Fibroblast of the aortic adventitia (primary cell): Measurements from ENCODE around the gene DGCR6L. TPM values are rescaled to one million over a fixed set of nuclear protein-coding genes. Genes with fewer than 3 reads are reported as not detected.
"Not testable (repeated sequence)": the region's sequence is repeated elsewhere in the genome, so short reads cannot be mapped to it uniquely, and the experiment has no call there.

Experiments used
- DNase-seq: peaks from one replicate; pipeline ENCODE4 v3.0.0-alpha.2; 2010; ENCODE audit warnings: low read depth
- H3K4me3 ChIP-seq: 2 replicates; pipeline ENCODE4 v1.5.1; 2011; ENCODE audit warnings: low read depth, mild to moderate bottlenecking, control low read depth, low read length, moderate library complexity
- total RNA-seq: library from RNA; depleted of rRNA; stranded (reverse); fragments of >200 nt; gene quantifications from 2 replicates; pipeline ENCODE4 v1.2.3, GENCODE V29; 2012; ENCODE audit warnings: low replicate concordance
- TF ChIP-seq, protein P1 (sequence below): IDR thresholded peaks from 2 replicates; pipeline ENCODE4 v1.5.1; 2011; ENCODE audit warnings: mild to moderate bottlenecking, low read length, control low read depth, inconsistent platforms; ENCODE audit not compliant: insufficient read depth

DGCR6L gene
- total RNA-seq, 1 donor: 58.2 TPM

DNA sequence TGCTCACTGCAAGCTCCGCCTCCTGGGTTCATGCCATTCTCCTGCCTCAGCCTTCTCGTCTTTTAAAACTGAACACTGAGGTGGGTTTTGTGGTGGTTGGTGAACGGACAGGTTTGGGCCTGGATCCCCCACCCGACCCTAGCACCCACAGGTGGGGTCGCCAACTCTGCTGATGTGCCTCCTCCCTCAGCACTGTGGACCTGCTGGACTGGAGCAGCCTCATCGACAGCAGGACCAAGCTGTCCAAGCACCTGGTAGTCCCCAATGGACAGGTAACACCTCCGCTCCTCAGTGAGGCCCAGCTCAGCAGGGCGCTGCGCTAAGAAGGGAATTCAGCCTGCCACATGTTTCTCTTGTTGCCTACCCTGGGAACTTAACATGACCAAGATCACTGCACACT lies 15.2 kb downstream of the DGCR6L start:
- no peak overlapping the region for H3K4me3 ChIP-seq
- TF ChIP-seq, protein P1, sequence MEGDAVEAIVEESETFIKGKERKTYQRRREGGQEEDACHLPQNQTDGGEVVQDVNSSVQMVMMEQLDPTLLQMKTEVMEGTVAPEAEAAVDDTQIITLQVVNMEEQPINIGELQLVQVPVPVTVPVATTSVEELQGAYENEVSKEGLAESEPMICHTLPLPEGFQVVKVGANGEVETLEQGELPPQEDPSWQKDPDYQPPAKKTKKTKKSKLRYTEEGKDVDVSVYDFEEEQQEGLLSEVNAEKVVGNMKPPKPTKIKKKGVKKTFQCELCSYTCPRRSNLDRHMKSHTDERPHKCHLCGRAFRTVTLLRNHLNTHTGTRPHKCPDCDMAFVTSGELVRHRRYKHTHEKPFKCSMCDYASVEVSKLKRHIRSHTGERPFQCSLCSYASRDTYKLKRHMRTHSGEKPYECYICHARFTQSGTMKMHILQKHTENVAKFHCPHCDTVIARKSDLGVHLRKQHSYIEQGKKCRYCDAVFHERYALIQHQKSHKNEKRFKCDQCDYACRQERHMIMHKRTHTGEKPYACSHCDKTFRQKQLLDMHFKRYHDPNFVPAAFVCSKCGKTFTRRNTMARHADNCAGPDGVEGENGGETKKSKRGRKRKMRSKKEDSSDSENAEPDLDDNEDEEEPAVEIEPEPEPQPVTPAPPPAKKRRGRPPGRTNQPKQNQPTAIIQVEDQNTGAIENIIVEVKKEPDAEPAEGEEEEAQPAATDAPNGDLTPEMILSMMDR: no peak
- DNase-seq: no peak

DNA sequence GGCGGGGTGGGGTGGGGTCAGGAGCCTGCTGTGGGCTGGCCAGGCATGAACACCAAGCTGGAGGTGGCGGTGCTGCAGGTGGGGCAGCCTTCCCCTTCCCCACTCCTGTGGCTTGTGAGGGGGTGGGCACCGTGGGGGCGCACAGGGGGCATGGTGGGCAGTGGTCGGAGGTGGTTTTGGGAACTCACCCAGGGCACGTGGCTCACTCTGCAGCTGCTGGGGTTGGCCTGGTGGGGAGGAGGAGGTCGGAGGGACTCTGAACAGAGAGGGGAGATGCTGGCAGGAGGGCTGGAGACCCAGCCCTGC lies 16.7 kb downstream of the DGCR6L start:
- not testable (repeated sequence) for DNase-seq, H3K4me3 ChIP-seq

DNA sequence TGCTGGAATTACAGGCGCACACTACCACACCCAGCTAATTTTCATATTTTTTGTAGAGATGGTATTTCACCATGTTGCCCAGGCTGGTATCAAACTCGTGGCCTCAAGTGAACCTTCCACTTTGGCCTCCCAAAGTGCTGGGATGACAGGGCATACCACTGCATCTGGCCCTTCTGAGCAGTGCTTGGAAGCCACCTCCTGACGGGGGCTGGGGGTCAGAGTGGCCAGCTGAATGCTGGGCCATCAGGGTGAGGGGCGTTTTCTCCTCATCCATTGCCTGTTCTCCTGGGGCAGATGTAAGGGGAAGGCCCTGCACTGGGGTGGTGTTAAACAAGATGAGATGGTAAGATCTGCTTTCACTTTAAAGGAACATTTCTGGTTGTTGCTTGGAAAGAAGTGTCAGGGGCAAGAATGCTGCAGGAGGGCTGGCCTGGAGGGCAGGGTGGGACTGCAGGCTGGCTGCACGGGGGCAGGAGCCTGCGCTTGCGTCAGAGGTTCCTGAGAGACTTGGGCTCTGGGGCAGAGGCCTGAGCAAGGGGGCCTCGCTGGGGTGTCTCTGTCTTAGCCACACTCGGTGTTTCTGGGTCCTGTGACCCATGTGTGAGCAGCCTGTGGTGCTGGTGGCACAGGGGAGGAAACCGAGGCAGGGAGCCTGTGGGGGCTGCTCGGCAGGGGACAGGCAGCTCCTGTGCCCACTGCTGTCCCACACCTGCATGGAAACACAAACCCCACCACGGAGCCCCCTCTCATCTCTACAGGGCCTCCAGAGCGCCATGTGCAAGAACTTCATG lies 17.2 kb downstream of the DGCR6L start:
- H3K4me3 ChIP-seq: no peak overlapping the region
- no peak for DNase-seq
- TF ChIP-seq, protein P1: no peak

DNA sequence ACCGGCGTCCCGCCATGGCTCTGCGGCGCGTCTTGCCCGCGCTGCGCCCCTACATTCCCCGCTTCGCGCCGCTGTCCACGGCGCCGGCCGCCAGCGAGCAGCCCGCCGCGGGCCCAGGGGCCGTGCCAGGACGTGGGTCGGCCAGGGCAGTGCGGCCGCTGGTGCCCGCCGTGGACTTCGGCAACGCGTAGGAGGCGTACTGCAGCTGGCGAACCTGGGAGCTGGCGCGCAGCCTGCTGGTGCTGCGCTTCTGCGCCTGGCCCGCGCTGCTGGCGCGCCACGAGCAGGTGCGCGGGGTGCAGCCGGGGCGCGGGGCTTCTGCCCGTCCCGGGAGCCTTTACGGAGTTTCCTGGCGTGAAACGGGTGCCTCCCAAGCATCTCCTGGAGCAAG lies 20.1 kb downstream of the DGCR6L start:
- TF ChIP-seq, protein P1: no peak
- DNase-seq: no peak
- peak overlapping the region; percentile 58 for H3K4me3 ChIP-seq

DNA sequence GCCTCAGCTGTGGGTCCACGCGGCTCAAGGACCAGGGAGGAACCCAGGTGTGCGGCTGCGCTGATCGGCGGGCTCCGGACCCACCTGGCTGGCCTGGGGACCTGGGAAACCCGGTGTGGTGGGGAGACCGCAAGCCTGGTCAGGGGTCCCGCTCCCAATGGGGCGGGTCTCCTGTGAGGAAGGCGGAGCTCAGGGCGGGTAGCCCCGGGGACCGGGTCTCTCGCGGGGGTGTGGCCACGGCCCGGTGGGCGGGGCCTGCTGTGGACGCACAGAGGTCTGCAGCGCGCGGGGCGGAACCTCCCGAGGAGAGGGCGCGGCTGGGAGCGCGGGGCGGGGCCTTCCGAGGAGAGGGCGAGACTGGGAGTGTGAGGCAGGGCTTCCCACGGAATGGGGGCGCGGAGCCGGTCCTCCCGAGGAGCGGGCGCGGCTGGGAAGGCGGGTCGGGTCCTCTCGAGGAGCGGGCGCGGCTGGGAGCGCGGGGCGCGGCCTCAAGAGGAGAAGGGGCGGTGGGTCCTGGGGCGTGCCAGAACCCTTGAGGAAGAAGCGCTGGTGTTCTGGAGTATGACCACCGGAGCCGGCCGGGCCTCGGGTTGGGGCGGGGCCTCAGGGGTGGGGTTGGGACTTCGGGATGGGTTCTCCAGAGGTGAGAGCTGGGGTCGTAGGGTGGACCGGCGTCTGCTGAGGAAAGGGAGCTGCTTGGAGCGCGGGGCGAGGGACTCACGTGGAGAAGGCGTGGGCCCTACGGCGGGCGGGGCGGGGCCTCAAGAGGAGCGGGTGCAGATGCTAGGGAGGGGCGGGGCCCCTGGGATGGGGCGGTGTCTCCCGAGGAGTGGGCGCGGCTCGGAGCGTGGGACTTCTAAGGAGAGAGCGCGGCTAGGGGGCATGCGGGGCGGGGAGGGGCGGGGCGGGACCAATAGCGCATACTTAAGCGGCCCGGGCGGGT lies 20.8 kb downstream of the DGCR6L start:
- TF ChIP-seq, protein P1: no peak
- DNase-seq: peak; percentile 58
- H3K4me3 ChIP-seq: peak overlapping the region; percentile 58

DNA sequence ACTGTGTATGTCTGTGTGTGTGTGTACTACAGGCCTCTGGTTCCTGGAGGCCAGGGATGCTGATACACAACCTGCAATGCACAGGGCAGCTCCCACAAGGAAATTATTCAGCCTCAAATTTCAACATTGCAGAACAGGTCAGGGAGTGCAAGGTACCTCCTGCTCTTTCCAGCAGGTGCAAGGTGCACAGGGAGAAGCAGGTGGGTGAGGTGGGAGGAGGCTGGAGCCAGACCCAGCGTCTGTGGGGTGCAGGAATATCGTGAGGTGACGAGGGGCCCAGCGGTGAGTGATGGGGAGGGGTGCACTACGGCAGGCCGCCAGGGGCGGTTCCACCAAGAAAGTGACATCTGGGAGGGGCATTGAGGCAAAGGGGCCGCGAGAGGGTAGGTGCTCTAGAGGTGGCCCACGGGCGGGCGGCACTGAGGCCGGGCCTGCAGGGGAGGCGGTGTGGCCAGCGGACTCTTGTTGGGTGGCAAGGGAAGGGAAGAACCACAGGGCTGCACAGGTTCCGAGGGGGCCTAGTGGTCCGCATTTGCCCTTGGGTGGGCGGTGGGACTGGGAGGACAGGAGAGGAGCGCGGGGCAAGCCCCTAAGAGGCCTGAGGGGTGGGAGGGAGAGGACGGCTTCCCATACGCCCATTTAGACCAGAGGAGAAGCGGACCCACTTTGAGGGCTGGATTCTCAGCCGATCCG lies 21.6 kb downstream of the DGCR6L start:
- no peak for DNase-seq
- no peak overlapping the region for H3K4me3 ChIP-seq
- TF ChIP-seq, protein P1: no peak
